HepG2 (cell line): ENCODE measurements around the gene TUBGCP3.

ENCODE experiments used
- AGO2 ChIP-seq: fragments of 200-400 bp; formaldehyde crosslinking; optimal IDR thresholded peaks from 2 replicates; pipeline ENCODE3; 2017; ENCODE audit warnings: mild to moderate bottlenecking, low read depth, low read length, moderate library complexity
- HDAC6 ChIP-seq: fragments of 200-600 bp; sonication (generic); IDR thresholded peaks from 2 replicates; pipeline ENCODE4 v1.7.0; 2017; ENCODE audit warnings: mild to moderate bottlenecking, antibody characterized with exemption, low read length, low read depth
- HNF4G ChIP-seq, 2 experiments: sonication (generic) in 1 of 2; formaldehyde crosslinking in 1 of 2; IDR thresholded peaks; 2 replicates each; pipeline versions ENCODE4 v1.4.0 to v1.6.1; 2011 to 2020; ENCODE audit warnings: borderline replicate concordance in 2 of 2, low read depth in 2 of 2, mild to moderate bottlenecking in 2 of 2, low read length in 1 of 2, missing genetic modification reagents in 1 of 2, moderate library complexity in 1 of 2

DNA sequence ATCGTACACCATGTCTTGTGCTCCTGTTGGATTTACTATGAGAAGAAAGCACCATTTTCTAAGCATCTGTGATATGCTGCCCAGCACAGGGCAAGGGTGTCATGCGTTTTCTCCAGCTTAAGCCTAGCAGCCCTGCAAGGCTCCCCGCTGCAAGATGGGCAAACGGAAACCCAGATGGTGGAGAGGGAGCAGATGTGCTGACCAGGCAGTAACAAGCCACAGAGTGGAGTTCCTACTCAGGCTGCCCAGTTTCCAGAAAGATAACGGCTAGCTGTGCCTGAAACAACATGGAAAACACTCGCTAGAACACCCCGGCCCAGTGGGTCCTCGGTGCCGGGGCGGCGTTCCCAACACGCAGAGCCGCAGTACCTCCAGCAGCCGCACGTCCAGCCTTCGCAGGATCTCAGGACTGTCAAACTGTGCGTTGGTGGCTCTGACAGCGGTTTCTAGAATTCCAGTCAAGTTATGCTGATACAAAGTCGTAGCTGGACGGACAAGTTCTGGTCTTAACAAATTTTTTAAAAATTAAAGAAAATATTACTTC is 68.4 kb downstream of the TUBGCP3 start:
- TF ChIP-seq HDAC6: no peak
- no peak for TF ChIP-seq AGO2
- no peak for TF ChIP-seq HNF4G (IDR thresholded peaks at IDR 0.05; ENCODE audit: borderline replicate concordance, low read depth, low read length)
- TF ChIP-seq HNF4G (CRISPR knock-in tag; IDR thresholded peaks at IDR 0.05; ENCODE audit: borderline replicate concordance, low read depth): no peak
